DOHH2 (cell line): Measurements from ENCODE around the gene LSMEM2.

ENCODE experiments used
- H3F3A ChIP-seq: fragments of 200-600 bp; sonication (generic), shearing (Covaris generic); 2 replicates; pipeline ENCODE4 v1.6.0; 2016; ENCODE audit warnings: antibody characterized with exemption, mild to moderate bottlenecking; ENCODE audit not compliant: control insufficient read depth, insufficient read depth
- H3K27ac ChIP-seq: fragments of 200-600 bp; sonication (generic); 2 replicates; pipeline ENCODE4 v1.5.1; 2014; ENCODE audit warnings: low read depth, mild to moderate bottlenecking, low read length, moderate library complexity
- H3K27me3 ChIP-seq: fragments of 200-600 bp; sonication (generic); 2 replicates; pipeline ENCODE4 v1.6.1; 2014; ENCODE audit warnings: mild to moderate bottlenecking, low read length, mixed read lengths; ENCODE audit not compliant: control insufficient read depth
- H3K36me3 ChIP-seq: fragments of 200-600 bp; sonication (generic); 2 replicates; pipeline ENCODE4 v1.6.1; 2014; ENCODE audit warnings: mild to moderate bottlenecking, low read length, moderate library complexity, mixed read lengths; ENCODE audit not compliant: control insufficient read depth
- H3K4me1 ChIP-seq: fragments of 200-600 bp; sonication (generic); 2 replicates; pipeline ENCODE4 v1.6.1; 2014; ENCODE audit warnings: mild to moderate bottlenecking, low read length, mixed read lengths; ENCODE audit not compliant: control insufficient read depth
- H3K4me2 ChIP-seq: fragments of 200-600 bp; sonication (generic); 2 replicates; pipeline ENCODE4 v1.6.0; 2014; ENCODE audit warnings: mild to moderate bottlenecking, low read length, moderate library complexity
- H3K4me3 ChIP-seq: fragments of 200-600 bp; sonication (generic); 2 replicates; pipeline ENCODE4 v1.5.1; 2014; ENCODE audit warnings: mild to moderate bottlenecking, low read length, mixed read lengths
- H3K79me2 ChIP-seq: fragments of 200-600 bp; sonication (generic); 2 replicates; pipeline ENCODE4 v1.6.1; 2014; ENCODE audit warnings: mild to moderate bottlenecking, low read length, mixed read lengths; ENCODE audit not compliant: control insufficient read depth
- H3K9me2 ChIP-seq: fragments of 200-600 bp; sonication (generic); replicated peaks from 2 replicates; pipeline ENCODE4 v1.6.1; 2014; ENCODE audit warnings: mild to moderate bottlenecking, low read length, mixed read lengths; ENCODE audit not compliant: control insufficient read depth
- H3K9me3 ChIP-seq: fragments of 200-600 bp; sonication (generic); 2 replicates; pipeline ENCODE4 v1.6.1; 2014; ENCODE audit warnings: antibody characterized with exemption, low read length, mixed read lengths; ENCODE audit not compliant: control insufficient read depth, insufficient read depth
- H4K20me1 ChIP-seq: fragments of 200-600 bp; sonication (generic); 2 replicates; pipeline ENCODE4 v1.6.0; 2014; ENCODE audit warnings: low read depth, mild to moderate bottlenecking, antibody characterized with exemption, low read length, moderate library complexity; ENCODE audit not compliant: control insufficient read depth, insufficient read depth
- EZH2phosphoT487 ChIP-seq: fragments of 200-600 bp; sonication (generic); IDR thresholded peaks from 2 replicates; pipeline ENCODE4 v1.6.1; 2017; ENCODE audit warnings: borderline replicate concordance, mild to moderate bottlenecking, antibody characterized with exemption, low read length, moderate library complexity, mixed read lengths
- TF ChIP-seq, protein P1 (sequence below): fragments of 200-600 bp; sonication (generic); IDR thresholded peaks from one replicate; pipeline ENCODE4 v1.5.1; 2014; ENCODE audit warnings: antibody characterized with exemption, mild to moderate bottlenecking, low read depth, low read length; ENCODE audit not compliant: poor library complexity, severe bottlenecking

Gene LSMEM2

DNA sequence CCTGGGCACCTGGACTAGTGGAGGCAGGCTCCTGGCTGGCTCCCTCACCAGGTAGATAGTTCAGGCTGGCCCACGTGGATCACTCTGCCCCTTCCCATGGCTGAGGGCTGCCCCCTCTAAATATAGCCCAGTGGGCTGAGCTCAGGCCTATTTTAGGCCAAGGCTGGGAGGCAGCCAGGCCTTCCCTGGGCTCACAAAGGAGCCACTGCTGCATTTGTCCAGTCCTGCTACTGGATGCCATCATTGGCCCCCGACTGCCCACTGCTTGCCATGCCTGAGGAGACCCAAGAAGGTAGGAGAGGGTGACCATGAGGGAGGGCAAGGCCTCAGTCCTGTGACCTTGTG, at the start of gene LSMEM2:
Gene LSMEM2, plus strand, starts transcription at position 208 of the 345 bp plus-strand sequence. Its CDS starts 27 bp downstream, at position 235.
- H3K36me3 ChIP-seq = no peaks in the 10 kb centered on the region
- H3K9me2 ChIP-seq = no peaks in the 10 kb centered on the region
- H3K4me3 ChIP-seq = no peak within 1 kb of the TSS
- H3K27me3 ChIP-seq = peaks cover 27% of the 10 kb centered on the region
- H3K79me2 ChIP-seq = no peaks in the 10 kb centered on the region
- no peaks in the 10 kb centered on the region for H3K9me3 ChIP-seq
- H4K20me1 ChIP-seq = no peaks in the 10 kb centered on the region
- TF ChIP-seq, protein P1, sequence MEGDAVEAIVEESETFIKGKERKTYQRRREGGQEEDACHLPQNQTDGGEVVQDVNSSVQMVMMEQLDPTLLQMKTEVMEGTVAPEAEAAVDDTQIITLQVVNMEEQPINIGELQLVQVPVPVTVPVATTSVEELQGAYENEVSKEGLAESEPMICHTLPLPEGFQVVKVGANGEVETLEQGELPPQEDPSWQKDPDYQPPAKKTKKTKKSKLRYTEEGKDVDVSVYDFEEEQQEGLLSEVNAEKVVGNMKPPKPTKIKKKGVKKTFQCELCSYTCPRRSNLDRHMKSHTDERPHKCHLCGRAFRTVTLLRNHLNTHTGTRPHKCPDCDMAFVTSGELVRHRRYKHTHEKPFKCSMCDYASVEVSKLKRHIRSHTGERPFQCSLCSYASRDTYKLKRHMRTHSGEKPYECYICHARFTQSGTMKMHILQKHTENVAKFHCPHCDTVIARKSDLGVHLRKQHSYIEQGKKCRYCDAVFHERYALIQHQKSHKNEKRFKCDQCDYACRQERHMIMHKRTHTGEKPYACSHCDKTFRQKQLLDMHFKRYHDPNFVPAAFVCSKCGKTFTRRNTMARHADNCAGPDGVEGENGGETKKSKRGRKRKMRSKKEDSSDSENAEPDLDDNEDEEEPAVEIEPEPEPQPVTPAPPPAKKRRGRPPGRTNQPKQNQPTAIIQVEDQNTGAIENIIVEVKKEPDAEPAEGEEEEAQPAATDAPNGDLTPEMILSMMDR = no peak
- no peak for TF ChIP-seq EZH2phosphoT487
- no peaks in the 10 kb centered on the region for H3F3A ChIP-seq
- H3K4me2 ChIP-seq = no peak within 1 kb of the TSS
- no peak within 1 kb of the TSS for H3K27ac ChIP-seq
- peaks cover 12% of the 10 kb centered on the region for H3K4me1 ChIP-seq

GRCh38 chr3:50229490-50229889, 49.4 kb upstream of the LSMEM2 start:
- Histone ChIP-seq H3K4me2 (peak overlapping the region; percentile 100), H3K4me1 (peaks cover 46% of the 10 kb centered on the region), H3K79me2 (peaks cover 18% of the 10 kb centered on the region), H4K20me1 (no peaks in the 10 kb centered on the region), H3K36me3 (no peaks in the 10 kb centered on the region; the same call in 1 of the 2 replicates), H3K9me3 (no peaks in the 10 kb centered on the region), H3K9me2 (no peaks in the 10 kb centered on the region), H3K4me3 (peak overlapping the region; percentile 36), H3K27me3 (peaks cover 2% of the 10 kb centered on the region; the same call in 1 of the 2 replicates), H3F3A (no peaks in the 10 kb centered on the region; the same call in 1 of the 2 replicates), H3K27ac (no peak overlapping the region; the same call in 1 of the 2 replicates)
- TF ChIP-seq, protein P1 = no peak
- TF ChIP-seq EZH2phosphoT487 = no peak

GRCh38 chr3:50230104-50230793, 48.6 kb upstream of the LSMEM2 start:
- H3K27me3 ChIP-seq = no peaks in the 10 kb centered on the region
- peaks cover 18% of the 10 kb centered on the region for H3K79me2 ChIP-seq
- H3F3A ChIP-seq = no peaks in the 10 kb centered on the region; the same call in 1 of the 2 replicates
- peak overlapping the region; percentile 36 for H3K4me3 ChIP-seq
- no peaks in the 10 kb centered on the region for H4K20me1 ChIP-seq
- peak overlapping the region; percentile 25; the same call in 1 of the 2 replicates for H3K27ac ChIP-seq
- H3K9me3 ChIP-seq = no peaks in the 10 kb centered on the region
- peak overlapping the region; percentile 100 for H3K4me2 ChIP-seq
- no peak for TF ChIP-seq EZH2phosphoT487
- TF ChIP-seq, protein P1 = no peak
- no peaks in the 10 kb centered on the region for H3K9me2 ChIP-seq
- peaks cover 54% of the 10 kb centered on the region for H3K4me1 ChIP-seq
- H3K36me3 ChIP-seq = no peaks in the 10 kb centered on the region; the same call in 1 of the 2 replicates
